HCT116 (cell line): Measurements from ENCODE around the gene CDK2.

Experiments used
- POLR2A ChIP-seq: IDR thresholded peaks from 2 replicates; pipeline ENCODE4 v1.7.0; 2011; ENCODE audit warnings: borderline replicate concordance; ENCODE audit not compliant: insufficient read depth, insufficient read length; ENCODE audit errors: extremely low read depth
- SIN3A ChIP-seq: IDR thresholded peaks from 2 replicates; pipeline ENCODE4 v1.6.1; 2012; ENCODE audit warnings: low read depth
- YY1 ChIP-seq: IDR thresholded peaks from 2 replicates; pipeline ENCODE4 v1.6.1; 2011; ENCODE audit warnings: low read length, low read depth, moderate library complexity, mild to moderate bottlenecking; ENCODE audit not compliant: insufficient replicate concordance; ENCODE audit errors: extremely low read depth

- no peak for TF ChIP-seq YY1
- no peak for TF ChIP-seq SIN3A
- TF ChIP-seq POLR2A, result no peak
Observed at GRCh38 chr12:55931780-55932550, 34.7 kb upstream of the CDK2 start.
